H1 (cell line): Measurements from ENCODE around the gene GSK3B. TPM values are rescaled to one million over a fixed set of nuclear protein-coding genes. Genes with fewer than 3 reads are reported as not detected.

Experiments
- CTCF ChIA-PET: fragments of 300-600 bp; sonication (Branson Sonifier 250); formaldehyde crosslinking; loops from one replicate; lab custom pipeline; 2021; ENCODE audit not compliant: partially characterized antibody; lab: Charles Lee
- POLR2A ChIA-PET: fragments of 300-600 bp; sonication (Branson Sonifier 250); formaldehyde crosslinking; loops from one replicate; lab custom pipeline; 2021; ENCODE audit warnings: inconsistent platforms; ENCODE audit not compliant: partially characterized antibody; lab: Charles Lee
- DNase-seq, 2 experiments: peaks; one replicate each; pipeline versions ENCODE4 v3.0.0 to v3.0.0-alpha.2; 2010 to 2022; ENCODE audit warnings: low spot score in 2 of 2, low read depth in 1 of 2, mixed read lengths in 1 of 2
- FAIRE-seq: peaks from 2 replicates; lab custom pipeline; 2011; peaks lifted over from hg19 to GRCh38; lab: Jason Lieb, UNC
- H2AFZ ChIP-seq: 2 replicates; pipeline ENCODE4 v1.8.1; 2012; ENCODE audit warnings: low read length, inconsistent platforms
- H2AK5ac ChIP-seq: 2 replicates; pipeline ENCODE4 v1.6.1; 2013; ENCODE audit warnings: low read depth, low read length
- H2BK120ac ChIP-seq: replicated peaks from 2 replicates; pipeline ENCODE3; 2013; ENCODE audit warnings: low read depth, low read length, inconsistent platforms
- H2BK12ac ChIP-seq: 2 replicates; pipeline ENCODE4 v1.6.1; 2013; ENCODE audit warnings: low read depth, low read length
- H2BK15ac ChIP-seq: 2 replicates; pipeline ENCODE4 v1.6.1; 2013; ENCODE audit warnings: low read length
- H2BK20ac ChIP-seq: 2 replicates; pipeline ENCODE4 v1.6.1; 2013; ENCODE audit warnings: low read length
- H2BK5ac ChIP-seq: 2 replicates; pipeline ENCODE4 v1.6.1; 2013; ENCODE audit warnings: low read depth, low read length
- H3K14ac ChIP-seq: 2 replicates; pipeline ENCODE4 v1.6.1; 2013; ENCODE audit warnings: inconsistent platforms; ENCODE audit not compliant: insufficient read length
- H3K18ac ChIP-seq: 2 replicates; pipeline ENCODE4 v1.6.1; 2013; ENCODE audit warnings: low read length; ENCODE audit errors: extremely low read depth
- H3K23ac ChIP-seq: 2 replicates; pipeline ENCODE4 v1.6.1; 2013; ENCODE audit warnings: inconsistent platforms; ENCODE audit not compliant: insufficient read length
- H3K23me2 ChIP-seq: 2 replicates; pipeline ENCODE4 v1.6.1; 2013; ENCODE audit warnings: low read depth, low read length
- H3K27ac ChIP-seq: 2 replicates; pipeline ENCODE4 v1.6.1; 2011; ENCODE audit warnings: low read depth, low read length, inconsistent platforms
- H3K27me3 ChIP-seq, 4 experiments: replicated peaks in 1 of 4; 1 replicate in 1 of 4; 2 replicates in 3 of 4; pipeline versions ENCODE4 v1.6.1 to v1.8.1; 2011 to 2013; ENCODE audit warnings: low read length in 3 of 4, mild to moderate bottlenecking in 3 of 4, inconsistent platforms in 2 of 4, mixed read lengths in 2 of 4, moderate library complexity in 1 of 4; ENCODE audit not compliant: control insufficient read depth in 3 of 4, insufficient read depth in 3 of 4; ENCODE audit errors: extremely low read depth in 1 of 4
- H3K36me3 ChIP-seq, 4 experiments: 2 replicates each; pipeline versions ENCODE4 v1.6.1 to v1.8.1; 2011 to 2013; ENCODE audit warnings: mild to moderate bottlenecking in 4 of 4, low read length in 3 of 4, moderate library complexity in 2 of 4, control low read depth in 1 of 4, inconsistent platforms in 1 of 4; ENCODE audit not compliant: insufficient read depth in 4 of 4, control insufficient read depth in 2 of 4
- H3K4ac ChIP-seq: replicated peaks from 2 replicates; pipeline ENCODE3; 2013; ENCODE audit warnings: low read length, low read depth, mixed read lengths, inconsistent platforms; ENCODE audit not compliant: insufficient read length
- H3K4me1 ChIP-seq, 4 experiments: replicated peaks in 1 of 4; 1 replicate in 1 of 4; 2 replicates in 3 of 4; pipeline versions ENCODE4 v1.6.1 to v1.8.1; 2011 to 2013; ENCODE audit warnings: low read length in 3 of 4, inconsistent platforms in 2 of 4, mixed read lengths in 1 of 4; ENCODE audit not compliant: insufficient read depth in 4 of 4, control insufficient read depth in 3 of 4
- H3K4me2 ChIP-seq, 2 experiments: 2 replicates each; pipeline versions ENCODE4 v1.6.1 to v1.8.1; 2011 to 2013; ENCODE audit warnings: low read depth in 2 of 2, low read length in 2 of 2, control low read depth in 1 of 2, inconsistent platforms in 1 of 2, mild to moderate bottlenecking in 1 of 2; ENCODE audit not compliant: insufficient read depth in 1 of 2
- H3K4me3 ChIP-seq, 4 experiments: fragments of 200-600, 300-600 bp in 1 of 4; sonication (generic), shearing (Covaris generic), sonication (Bioruptor Twin) in 1 of 4; 2 replicates each; pipeline versions ENCODE4 v1.5.1 to v1.8.1; 2011 to 2016; ENCODE audit warnings: low read length in 4 of 4, low read depth in 3 of 4, control low read depth in 2 of 4, inconsistent platforms in 2 of 4, mild to moderate bottlenecking in 2 of 4, mixed read lengths in 1 of 4, moderate library complexity in 1 of 4; ENCODE audit not compliant: insufficient read depth in 2 of 4; ENCODE audit errors: extremely low read depth in 1 of 4
- H3K56ac ChIP-seq: replicated peaks from 2 replicates; pipeline ENCODE3; 2013; ENCODE audit warnings: low read depth, mild to moderate bottlenecking, mixed read lengths, low read length, inconsistent platforms; ENCODE audit not compliant: insufficient read length
- H3K79me1 ChIP-seq: 2 replicates; pipeline ENCODE4 v1.6.1; 2013; ENCODE audit warnings: low read depth, low read length, control low read depth
- H3K79me2 ChIP-seq, 2 experiments: 2 replicates each; pipeline versions ENCODE4 v1.6.1 to v1.8.1; 2012 to 2013; ENCODE audit warnings: low read length in 2 of 2, mild to moderate bottlenecking in 2 of 2, inconsistent platforms in 1 of 2; ENCODE audit not compliant: insufficient read depth in 2 of 2, control insufficient read depth in 1 of 2
- H3K9ac ChIP-seq, 4 experiments: replicated peaks in 1 of 4; 1 replicate in 1 of 4; 2 replicates in 3 of 4; pipeline versions ENCODE4 v1.6.1 to v1.8.1; 2011 to 2013; ENCODE audit warnings: low read depth in 3 of 4, low read length in 3 of 4, control low read depth in 2 of 4, mild to moderate bottlenecking in 2 of 4, moderate library complexity in 2 of 4, inconsistent platforms in 1 of 4; ENCODE audit errors: extremely low read depth in 1 of 4
- H3K9me3 ChIP-seq, 2 experiments: 2 replicates each; pipeline versions ENCODE4 v1.6.1 to v1.8.1; 2012 to 2013; ENCODE audit warnings: mild to moderate bottlenecking in 2 of 2, moderate library complexity in 2 of 2, control low read depth in 1 of 2, inconsistent platforms in 1 of 2, low read depth in 1 of 2, low read length in 1 of 2, mixed read lengths in 1 of 2; ENCODE audit not compliant: insufficient read depth in 2 of 2
- H4K20me1 ChIP-seq, 2 experiments: replicated peaks in 1 of 2; 2 replicates each; pipeline versions ENCODE3 to v1.8.1; 2011 to 2013; ENCODE audit warnings: inconsistent platforms in 2 of 2, low read length in 2 of 2, mild to moderate bottlenecking in 1 of 2; ENCODE audit not compliant: insufficient read depth in 2 of 2, control insufficient read depth in 1 of 2
- H4K5ac ChIP-seq: 2 replicates; pipeline ENCODE4 v1.6.1; 2013; ENCODE audit warnings: low read length, low read depth, mixed read lengths, inconsistent platforms; ENCODE audit not compliant: insufficient read length
- H4K8ac ChIP-seq: 2 replicates; pipeline ENCODE4 v1.8.0; 2013; ENCODE audit warnings: mild to moderate bottlenecking, moderate library complexity, low read length, inconsistent platforms; ENCODE audit not compliant: insufficient read depth; ENCODE audit errors: extremely low read depth
- H4K91ac ChIP-seq: replicated peaks from 2 replicates; pipeline ENCODE3; 2013; ENCODE audit warnings: low read length, mixed read lengths, inconsistent platforms; ENCODE audit not compliant: insufficient read length
- ASH2L ChIP-seq: fragments of 200-600, 300-600 bp; sonication (generic); IDR thresholded peaks from one replicate; pipeline ENCODE4 v1.7.1; 2017; ENCODE audit warnings: low read length
- BACH1 ChIP-seq: IDR thresholded peaks from 2 replicates; pipeline ENCODE4 v1.6.1; 2012; ENCODE audit warnings: low read length, improper control_type of control experiment
- CHD2 ChIP-seq: IDR thresholded peaks from 2 replicates; pipeline ENCODE4 v1.6.1; 2012; ENCODE audit warnings: low read length, improper control_type of control experiment
- HDAC2 ChIP-seq, 2 experiments: fragments of 300-600 bp in 1 of 2; sonication (generic) in 1 of 2; IDR thresholded peaks; 2 replicates each; pipeline ENCODE4 v1.6.1; 2011 to 2012; ENCODE audit warnings: low read depth in 2 of 2, low read length in 2 of 2, mild to moderate bottlenecking in 2 of 2, moderate library complexity in 2 of 2, borderline replicate concordance in 1 of 2, inconsistent platforms in 1 of 2
- KDM5A ChIP-seq: fragments of 200-600 bp; IDR thresholded peaks from 2 replicates; pipeline ENCODE4 v1.7.1; 2012; ENCODE audit warnings: mild to moderate bottlenecking, low read length, inconsistent platforms, mixed read lengths
- MAFK ChIP-seq: IDR thresholded peaks from 2 replicates; pipeline ENCODE4 v1.6.1; 2012; ENCODE audit warnings: low read depth, mild to moderate bottlenecking, improper control_type of control experiment, low read length
- POLR2AphosphoS5 ChIP-seq: IDR thresholded peaks from 2 replicates; pipeline ENCODE4 v1.6.1; 2011; ENCODE audit warnings: low read depth, low read length
- RNF2 ChIP-seq: fragments of 200-900, 300-1000 bp; sonication (generic); IDR thresholded peaks from 2 replicates; pipeline ENCODE4 v1.7.1; 2016; ENCODE audit warnings: borderline replicate concordance, low read depth, mild to moderate bottlenecking, antibody characterized with exemption, low read length; ENCODE audit not compliant: poor library complexity, severe bottlenecking; ENCODE audit errors: missing control alignments
- SIRT6 ChIP-seq: IDR thresholded peaks from one replicate; pipeline ENCODE4 v1.7.1; 2012; ENCODE audit warnings: low read length, inconsistent platforms
- SP1 ChIP-seq: IDR thresholded peaks from 2 replicates; pipeline ENCODE4 v1.6.1; 2011; ENCODE audit warnings: low read depth, low read length
- YY1 ChIP-seq: IDR thresholded peaks from 2 replicates; pipeline ENCODE4 v1.6.1; 2011; ENCODE audit warnings: low read depth, mild to moderate bottlenecking, low read length
- polyA plus RNA-seq, 7 experiments: library from polyadenylated mRNA; depleted of rRNA in 3 of 7; stranded (reverse) in 5 of 7; unstranded in 2 of 7; fragments of >200 nt in 5 of 7; fragments of 200-250 nt in 2 of 7; gene quantifications; 1 replicate in 5 of 7; 2 replicates in 1 of 7; 4 replicates in 1 of 7; pipeline versions ENCODE4 v1.2.1 to v1.2.3, GENCODE V29; 2011 to 2013; ENCODE audit warnings: missing spikeins in 2 of 7, mixed read lengths in 2 of 7
- total RNA-seq: library from RNA; stranded (reverse); fragmentation: NEBNext Ultra II Directional; extraction: Animal tissue kit (Norgen Biotek cat#: 25700); gene quantifications from 2 replicates; pipeline ENCODE4 v1.2.1, GENCODE V29; 2021
- TF ChIP-seq, protein P1 (sequence below): IDR thresholded peaks from 2 replicates; pipeline ENCODE4 v1.6.1; 2012; ENCODE audit warnings: low read length, inconsistent platforms

The GSK3B gene
- total and polyA plus RNA-seq, 2 of the 8 experiments (the other 6 are each of a cell fraction or from before 2014, with no cell fraction given) = 24.2 to 50.7 TPM

DNA sequence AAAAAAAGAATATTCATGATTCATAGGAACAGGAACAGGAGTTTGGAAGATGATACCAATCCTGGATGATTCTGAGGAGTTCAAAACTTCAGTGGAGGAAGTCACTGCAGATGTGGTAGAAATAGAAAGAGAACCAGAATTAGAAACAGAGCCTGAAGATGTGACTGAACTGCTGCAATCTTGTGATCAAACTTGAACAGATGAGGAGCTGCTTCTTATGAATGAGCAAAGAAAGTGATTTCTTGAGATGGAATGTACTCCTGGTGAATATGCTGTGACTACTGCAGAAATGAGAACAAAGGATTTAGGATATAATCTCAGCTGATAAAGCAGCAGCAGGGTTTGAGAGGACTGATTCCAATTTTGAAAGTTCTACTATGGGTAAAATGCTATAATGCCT, 72.7 kb downstream of the GSK3B start:
- H2BK20ac ChIP-seq = no peak overlapping the region
- ChIA-PET CTCF (interaction anchor here (0.6 to 1.4 kb wide), 2 partner anchors 19 to 147 kb away, joined by 3 to 5 read pairs; no protein-coding TSS in a partner anchor), POLR2A (no interaction called here)
- H3K27me3 ChIP-seq = no peaks in the 10 kb centered on the region
- no peak overlapping the region for H3K4me3 ChIP-seq
- H4K20me1 ChIP-seq = peaks cover 3 to 6% of the 10 kb centered on the region in 2 experiments
- H3K4me1 ChIP-seq = peaks cover 0 to 5% (median 0%) of the 10 kb centered on the region in 4 experiments; a peak in 3 of 7 replicates
- H3K23me2 ChIP-seq = no peaks in the 10 kb centered on the region; the same call in 1 of the 2 replicates
- H3K9me3 ChIP-seq = no peaks in the 10 kb centered on the region
- H4K5ac ChIP-seq = no peak overlapping the region
- no peak overlapping the region for H2AK5ac ChIP-seq
- H3K79me1 ChIP-seq = no peaks in the 10 kb centered on the region; the same call in 1 of the 2 replicates
- TF ChIP-seq KDM5A (no peak), RNF2 (no peak), ASH2L (no peak), POLR2AphosphoS5 (no peak), CHD2 (no peak), BACH1 (no peak), SP1 (no peak), SIRT6 (no peak), MAFK (no peak), HDAC2 (IDR thresholded peaks at IDR 0.05; ENCODE audit: borderline replicate concordance in 1 of 2, low read depth in 2 of 2, low read length in 2 of 2) (no peak), YY1 (no peak)
- TF ChIP-seq, protein P1, sequence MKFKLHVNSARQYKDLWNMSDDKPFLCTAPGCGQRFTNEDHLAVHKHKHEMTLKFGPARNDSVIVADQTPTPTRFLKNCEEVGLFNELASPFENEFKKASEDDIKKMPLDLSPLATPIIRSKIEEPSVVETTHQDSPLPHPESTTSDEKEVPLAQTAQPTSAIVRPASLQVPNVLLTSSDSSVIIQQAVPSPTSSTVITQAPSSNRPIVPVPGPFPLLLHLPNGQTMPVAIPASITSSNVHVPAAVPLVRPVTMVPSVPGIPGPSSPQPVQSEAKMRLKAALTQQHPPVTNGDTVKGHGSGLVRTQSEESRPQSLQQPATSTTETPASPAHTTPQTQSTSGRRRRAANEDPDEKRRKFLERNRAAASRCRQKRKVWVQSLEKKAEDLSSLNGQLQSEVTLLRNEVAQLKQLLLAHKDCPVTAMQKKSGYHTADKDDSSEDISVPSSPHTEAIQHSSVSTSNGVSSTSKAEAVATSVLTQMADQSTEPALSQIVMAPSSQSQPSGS = no peak
- no peak overlapping the region for H3K56ac ChIP-seq
- FAIRE-seq (no peak), DNase-seq (no peak)
- no peak overlapping the region for H3K14ac ChIP-seq
- H2BK12ac ChIP-seq = no peak overlapping the region
- H3K4me2 ChIP-seq = no peak overlapping the region
- no peak overlapping the region for H2AFZ ChIP-seq
- H3K36me3 ChIP-seq = no peaks in the 10 kb centered on the region; a peak in 1 of 8 replicates
- no peak overlapping the region for H3K9ac ChIP-seq
- no peak overlapping the region for H3K27ac ChIP-seq
- no peak overlapping the region for H4K91ac ChIP-seq
- H3K23ac ChIP-seq = no peak overlapping the region
- no peak overlapping the region for H2BK120ac ChIP-seq
- H2BK5ac ChIP-seq = no peak overlapping the region
- H3K18ac ChIP-seq = no peak overlapping the region
- no peak overlapping the region for H2BK15ac ChIP-seq
- H3K4ac ChIP-seq = no peak overlapping the region
- no peak overlapping the region for H4K8ac ChIP-seq
- peaks cover 0 to 97% of the 10 kb centered on the region in 2 experiments; a peak in 3 of 4 replicates for H3K79me2 ChIP-seq
